ENCODE results near the gene SAMD14. TPM values are rescaled to one million over a fixed set of nuclear protein-coding genes. Genes with fewer than 3 reads are reported as not detected.
A peak's percentile ranks its signal among the peaks of the same experiment; 100 is the strongest.

Gene SAMD14
- total RNA-seq, 1 donor from 2014 or later, result 21.5 TPM

- no peaks in the 10 kb centered on the region for H3K27me3 ChIP-seq
- peaks cover 27% of the 10 kb centered on the region for H3K36me3 ChIP-seq
- DNase-seq, result no peak
- H3K9me3 ChIP-seq, result no peaks in the 10 kb centered on the region
- H3K4me1 ChIP-seq, result peaks cover 26% of the 10 kb centered on the region
- intact Hi-C loops (cut with DNase I), result no loop called here
- TF ChIP-seq CTCF (IDR thresholded peaks at IDR 0.05), result no peak
- ATAC-seq, result no peak
- no peak overlapping the region for H3K4me3 ChIP-seq
- no peak overlapping the region for H3K27ac ChIP-seq
Observed at GRCh38 chr17:50099003-50099402, 31.0 kb downstream of the SAMD14 start.

- no peak for ATAC-seq
Observed at GRCh38 chr17:50098583-50098982, 31.4 kb downstream of the SAMD14 start.

GRCh38 chr17:50097926-50098325 lies 32.0 kb downstream of the SAMD14 start:
- H3K27me3 ChIP-seq, result no peaks in the 10 kb centered on the region
- ATAC-seq (no peak), DNase-seq (no peak)
- H3K36me3 ChIP-seq, result peaks cover 27% of the 10 kb centered on the region
- no peak for TF ChIP-seq CTCF (IDR thresholded peaks at IDR 0.05)
- no peak overlapping the region for H3K27ac ChIP-seq
- peaks cover 26% of the 10 kb centered on the region for H3K4me1 ChIP-seq
- H3K9me3 ChIP-seq, result no peaks in the 10 kb centered on the region
- H3K4me3 ChIP-seq, result no peak overlapping the region
- intact Hi-C loops (cut with DNase I), result no loop called here

More at GRCh38 chr17:50098583-50098982, 31.4 kb downstream of the SAMD14 start:
- Histone ChIP-seq H3K4me1 (peaks cover 26% of the 10 kb centered on the region), H3K9me3 (no peaks in the 10 kb centered on the region), H3K4me3 (no peak overlapping the region), H3K27ac (no peak overlapping the region), H3K36me3 (peaks cover 27% of the 10 kb centered on the region), H3K27me3 (no peaks in the 10 kb centered on the region)
- no peak for TF ChIP-seq CTCF (IDR thresholded peaks at IDR 0.05)
- no peak for DNase-seq
- intact Hi-C loops (cut with DNase I), result no loop called here

GRCh38 chr17:50097455-50097854 lies 32.5 kb downstream of the SAMD14 start:
- no peak for DNase-seq
- Histone ChIP-seq H3K27me3 (no peaks in the 10 kb centered on the region), H3K4me1 (peaks cover 21% of the 10 kb centered on the region), H3K27ac (no peak overlapping the region), H3K9me3 (no peaks in the 10 kb centered on the region), H3K4me3 (no peak overlapping the region), H3K36me3 (peaks cover 27% of the 10 kb centered on the region)
- ATAC-seq, result no peak
- TF ChIP-seq CTCF (IDR thresholded peaks at IDR 0.05), result no peak
- intact Hi-C loops (cut with DNase I), result no loop called here

- DNase-seq (no peak), ATAC-seq (no peak)
- no peaks in the 10 kb centered on the region for H3K9me3 ChIP-seq
- no peak for TF ChIP-seq CTCF (IDR thresholded peaks at IDR 0.05)
- peaks cover 15% of the 10 kb centered on the region for H3K4me1 ChIP-seq
- intact Hi-C loops (cut with DNase I), result no loop called here
- no peak overlapping the region for H3K27ac ChIP-seq
- H3K36me3 ChIP-seq, result peaks cover 27% of the 10 kb centered on the region
- H3K4me3 ChIP-seq, result no peak overlapping the region
- no peaks in the 10 kb centered on the region for H3K27me3 ChIP-seq
Observed at GRCh38 chr17:50096758-50097157, 33.2 kb downstream of the SAMD14 start.

GRCh38 chr17:50096092-50096491 lies 33.9 kb downstream of the SAMD14 start:
- TF ChIP-seq CTCF (IDR thresholded peaks at IDR 0.05), result no peak
- Histone ChIP-seq H3K9me3 (no peaks in the 10 kb centered on the region), H3K27me3 (no peaks in the 10 kb centered on the region), H3K4me1 (peaks cover 13% of the 10 kb centered on the region), H3K27ac (peak overlapping the region; percentile 87), H3K36me3 (peaks cover 27% of the 10 kb centered on the region), H3K4me3 (peak overlapping the region; percentile 95)
- intact Hi-C loops (cut with DNase I), result no loop called here
- no peak for ATAC-seq
- no peak for DNase-seq
